Naive thymus-derived CD8-positive, alpha-beta T cell (primary cell): ENCODE data around the gene SLC29A4. TPM values are rescaled to one million over a fixed set of nuclear protein-coding genes. Genes with fewer than 3 reads are reported as not detected.

ENCODE experiments used
- polyA plus RNA-seq, 3 donors: library from polyadenylated mRNA; unstranded; fragments of 300-500 nt; fragmentation: Illumina TruSeq; gene quantifications; one replicate each; pipeline ENCODE4 v1.2.3, GENCODE V29; 2021
- total RNA-seq, 8 experiments: library from RNA in 2 of 8; stranded (reverse) in 2 of 8; gene quantifications; one replicate each; pipeline ENCODE4 v1.2.3 and lab custom pipeline; 2021 to 2026

SLC29A4 gene
- total and polyA plus RNA-seq, 5 experiments from 2014 or later = 0.05 to 0.39 (median 0.22) TPM; not detected in 1

Other genes starting within 250 kb of the SLC29A4 start
- 10 to 100 TPM; 22.8 to 23.9 TPM for gene RBAK, start 237.1 kb upstream of the SLC29A4 start, total RNA-seq
- 1 to 10 TPM; 3.2 to 3.5 (median 3.3) TPM for gene RBAK, start 237.1 kb upstream of the SLC29A4 start, polyA plus RNA-seq
- gene WIPI2, start 92.7 kb upstream of the SLC29A4 start, total RNA-seq = 100 to 1,000 TPM; 106 to 109 TPM
- 10 to 100 TPM; 74.7 to 94.5 (median 89.9) TPM for gene WIPI2, start 92.7 kb upstream of the SLC29A4 start, polyA plus RNA-seq
- 10 to 100 TPM; 41.0 to 42.7 TPM for gene TNRC18, start 140.9 kb downstream of the SLC29A4 start, total RNA-seq
- gene TNRC18, start 140.9 kb downstream of the SLC29A4 start, polyA plus RNA-seq = 1 to 10 TPM in 2 of 3 donors, under 1 TPM in 1; 0.59 to 1.6 (median 1.0) TPM
- gene FBXL18, start 230.9 kb downstream of the SLC29A4 start, total RNA-seq = 1 to 10 TPM; 8.1 to 9.1 TPM
- gene FBXL18, start 230.9 kb downstream of the SLC29A4 start, polyA plus RNA-seq = 1 to 10 TPM in 1 of 3 donors, under 1 TPM in 2; 0.47 to 1.1 (median 0.87) TPM
- 1,000 to 10,000 TPM; 2,640 to 2,674 TPM for gene ACTB, start 247.7 kb downstream of the SLC29A4 start, total RNA-seq
- over 10,000 TPM; 13,269 to 13,922 (median 13,518) TPM for gene ACTB, start 247.7 kb downstream of the SLC29A4 start, polyA plus RNA-seq